ENCODE results near the gene ECE2.

The ECE2 gene

DNA sequence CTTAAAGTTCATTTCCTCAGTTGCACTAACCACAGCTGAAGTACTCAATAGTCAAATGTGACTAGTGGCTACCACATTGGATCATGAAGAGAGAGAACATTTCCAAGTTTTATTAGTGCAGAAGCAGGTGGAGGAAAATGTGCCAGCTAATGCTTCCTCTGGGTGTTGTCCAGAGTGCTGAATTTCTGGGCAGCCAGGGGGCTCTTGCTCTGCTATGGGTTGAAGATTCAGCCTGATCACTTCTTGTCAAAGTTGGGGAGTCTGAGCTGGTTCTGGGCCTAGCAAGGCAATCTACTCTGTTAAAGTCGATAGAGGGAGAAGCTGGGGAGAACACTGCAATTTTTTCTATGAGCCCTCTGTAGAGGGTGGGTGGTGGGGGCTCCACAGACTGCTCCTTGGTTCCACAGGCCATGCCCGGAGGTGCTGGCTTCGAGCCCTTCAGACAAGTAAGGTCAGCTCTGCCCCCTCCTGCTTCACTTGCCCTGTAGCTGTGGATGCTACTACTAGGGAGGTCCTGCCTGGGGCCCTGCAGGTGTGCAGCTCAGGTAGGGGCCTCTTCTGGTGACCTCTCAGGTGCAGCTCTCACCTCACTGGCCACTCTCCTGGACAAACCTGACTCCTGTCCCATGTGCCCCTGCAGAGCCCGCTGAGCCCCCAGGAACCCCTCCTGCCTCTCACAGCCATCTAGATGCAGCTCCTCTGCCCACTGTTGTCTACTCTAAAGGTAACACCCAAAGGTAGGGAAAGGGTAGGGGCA, 35.3 kb upstream of the ECE2 start:
- Histone ChIP-seq H3K4me2 (no peak overlapping the region), H3K9ac (no peak overlapping the region), H3K27ac (no peak overlapping the region), H3K9me3 (no peaks in the 10 kb centered on the region), H3K27me3 (no peaks in the 10 kb centered on the region), H3K4me3 (no peak overlapping the region), H4K20me1 (peaks cover 65% of the 10 kb centered on the region), H3K4me1 (peaks cover 35% of the 10 kb centered on the region), H3K36me3 (peaks cover 45% of the 10 kb centered on the region)
- TF ChIP-seq Cebpa-rat (IDR thresholded peaks at IDR 0.05) = no peak

- Histone ChIP-seq H3K27me3 (no peaks in the 10 kb centered on the region), H3K4me3 (no peak overlapping the region), H4K20me1 (peaks cover 71% of the 10 kb centered on the region), H3K4me2 (no peak overlapping the region), H3K4me1 (peaks cover 30% of the 10 kb centered on the region), H3K27ac (no peak overlapping the region), H3K9me3 (no peaks in the 10 kb centered on the region), H3K9ac (no peak overlapping the region), H3K36me3 (peaks cover 51% of the 10 kb centered on the region)
- no peak for TF ChIP-seq Cebpa-rat (IDR thresholded peaks at IDR 0.05)
Observed at GRCh38 chr3:184241141-184241446, 34.7 kb upstream of the ECE2 start.

GRCh38 chr3:184241447-184242296, 34.1 kb upstream of the ECE2 start:
- Histone ChIP-seq H3K9me3 (no peaks in the 10 kb centered on the region), H3K27me3 (no peaks in the 10 kb centered on the region), H3K4me2 (no peak overlapping the region), H4K20me1 (peaks cover 76% of the 10 kb centered on the region), H3K4me3 (no peak overlapping the region), H3K36me3 (peaks cover 51% of the 10 kb centered on the region), H3K4me1 (peaks cover 24% of the 10 kb centered on the region), H3K9ac (no peak overlapping the region), H3K27ac (no peak overlapping the region)
- TF ChIP-seq Cebpa-rat (IDR thresholded peaks at IDR 0.05) = no peak

DNA sequence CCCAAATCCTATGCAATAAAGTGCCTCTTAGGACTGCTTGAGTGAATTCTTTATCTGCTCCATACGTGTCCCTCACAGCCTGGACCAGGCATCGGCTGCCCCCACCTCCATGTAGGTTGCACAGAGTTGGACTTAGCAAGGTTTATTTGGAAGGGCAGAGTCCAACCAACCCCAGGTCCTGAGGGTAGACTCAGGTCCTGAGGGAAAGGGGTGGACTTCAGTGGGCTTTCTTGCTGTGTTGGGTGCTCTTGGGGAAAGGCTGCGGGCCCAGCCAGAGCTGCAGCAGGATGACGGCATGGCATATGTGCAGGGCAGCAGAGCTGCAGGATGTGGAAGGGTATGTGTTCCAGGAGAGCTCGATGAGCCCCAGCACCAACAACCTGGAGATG, 33.5 kb upstream of the ECE2 start:
- peaks cover 23% of the 10 kb centered on the region for H3K4me1 ChIP-seq
- H3K4me2 ChIP-seq = no peak overlapping the region
- H3K27ac ChIP-seq = no peak overlapping the region
- TF ChIP-seq Cebpa-rat (IDR thresholded peaks at IDR 0.05) = no peak
- H4K20me1 ChIP-seq = peaks cover 81% of the 10 kb centered on the region
- H3K9me3 ChIP-seq = no peaks in the 10 kb centered on the region
- no peak overlapping the region for H3K4me3 ChIP-seq
- H3K36me3 ChIP-seq = peaks cover 55% of the 10 kb centered on the region
- no peaks in the 10 kb centered on the region for H3K27me3 ChIP-seq
- H3K9ac ChIP-seq = no peak overlapping the region

DNA sequence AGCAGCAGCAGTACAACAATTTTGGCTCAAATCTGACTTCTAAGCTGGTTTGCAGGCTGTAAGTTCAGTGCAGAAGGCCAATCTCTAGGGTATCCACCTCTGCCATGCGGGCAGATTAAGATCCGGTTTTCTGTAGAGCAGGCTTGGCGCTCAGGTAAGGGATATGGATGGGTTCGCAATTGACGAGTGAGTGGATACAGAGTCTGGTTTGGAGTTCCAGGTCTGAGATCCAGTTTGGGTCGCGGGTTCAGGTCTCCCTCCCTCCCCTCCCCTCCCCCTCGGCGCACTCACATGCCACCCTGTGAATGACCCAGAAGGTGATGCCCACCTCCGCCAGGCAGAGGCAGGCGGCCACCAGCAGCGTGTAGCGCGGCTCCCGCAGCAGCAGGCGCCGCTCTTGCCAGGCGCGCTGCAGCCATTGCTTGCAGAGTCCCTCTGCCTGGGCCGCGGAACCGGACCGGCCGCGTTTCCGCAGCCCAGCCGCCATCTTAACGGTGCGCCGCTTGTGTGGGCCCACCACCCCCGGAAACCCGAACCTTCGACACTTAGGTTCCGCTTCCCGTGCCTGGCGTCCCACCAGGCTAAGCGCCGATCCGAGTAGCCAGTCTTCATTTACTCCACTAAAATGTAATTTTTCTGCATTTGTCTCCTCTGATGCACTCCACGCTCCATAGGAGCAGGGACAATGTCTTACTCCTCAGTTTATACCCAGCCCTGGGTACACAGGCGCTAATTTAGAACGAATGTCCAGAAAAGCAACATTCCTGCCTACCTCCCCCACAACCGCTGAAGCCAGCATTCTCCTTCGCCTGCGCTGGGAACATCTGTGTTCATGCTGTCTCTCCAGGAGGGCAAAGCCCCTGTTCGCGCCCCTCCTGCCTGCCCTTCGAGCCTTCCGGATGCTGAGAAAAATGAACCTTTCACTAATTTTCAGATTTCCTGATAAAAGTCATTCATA, 27.1 kb upstream of the ECE2 start, which contains the start of gene ALG3:
Gene ALG3 (minus strand): TSS at position 509 of the 958 bp plus-strand sequence. CDS start 22 bp downstream, at position 487.
- no peak for TF ChIP-seq Cebpa-rat (IDR thresholded peaks at IDR 0.05)
- Histone ChIP-seq H3K36me3 (peaks cover 28% of the 10 kb centered on the region), H3K4me2 (peak within 1 kb of the TSS; percentile 88), H3K9ac (peak within 1 kb of the TSS; percentile 92), H3K4me3 (peak within 1 kb of the TSS; percentile 85), H3K27ac (peak within 1 kb of the TSS; percentile 95), H3K27me3 (no peaks in the 10 kb centered on the region), H4K20me1 (peaks cover 67% of the 10 kb centered on the region), H3K4me1 (peaks cover 23% of the 10 kb centered on the region), H3K9me3 (no peaks in the 10 kb centered on the region)

DNA sequence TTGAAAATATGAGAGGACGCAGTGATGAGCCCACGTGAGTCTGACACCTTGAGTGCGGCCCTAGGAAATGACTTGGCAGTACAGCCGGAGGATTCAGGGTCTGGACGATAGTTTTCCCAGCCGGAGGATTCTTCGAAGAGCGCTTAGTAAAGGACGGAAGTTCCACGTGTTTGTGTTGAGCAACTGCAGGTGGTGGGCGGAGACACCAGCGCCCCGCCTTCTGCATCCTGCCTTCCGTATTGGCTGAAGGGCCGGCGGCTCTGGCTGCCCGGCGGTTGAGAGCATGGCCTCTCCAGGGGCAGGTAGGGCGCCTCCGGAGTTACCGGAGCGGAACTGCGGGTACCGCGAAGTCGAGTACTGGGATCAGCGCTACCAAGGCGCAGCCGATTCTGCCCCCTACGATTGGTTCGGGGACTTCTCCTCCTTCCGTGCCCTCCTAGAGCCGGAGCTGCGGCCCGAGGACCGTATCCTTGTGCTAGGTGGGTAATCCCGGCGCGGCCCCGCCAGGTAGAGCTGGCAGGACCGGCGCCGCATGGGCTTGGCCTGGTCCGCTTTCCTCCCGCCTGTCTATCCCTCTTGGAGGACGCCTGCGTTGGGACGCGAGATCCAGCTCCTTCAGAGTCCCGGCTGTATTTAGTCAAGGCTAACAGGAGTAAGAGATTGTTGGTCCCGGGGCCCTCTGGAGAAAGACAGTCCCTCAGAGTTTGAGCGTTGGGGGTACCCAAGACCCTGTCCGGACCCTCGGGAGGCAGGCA, 26.2 kb upstream of the ECE2 start, which contains the start of gene EEF1AKMT4:
Gene EEF1AKMT4 (plus strand): TSS at position 261 of the 755 bp plus-strand sequence. CDS start 23 bp downstream, at position 284.
- peaks cover 67% of the 10 kb centered on the region for H4K20me1 ChIP-seq
- peak within 1 kb of the TSS; percentile 88 for H3K4me2 ChIP-seq
- peaks cover 23% of the 10 kb centered on the region for H3K4me1 ChIP-seq
- TF ChIP-seq Cebpa-rat (IDR thresholded peaks at IDR 0.05) = peak; percentile 98
- peak within 1 kb of the TSS; percentile 92 for H3K9ac ChIP-seq
- H3K27ac ChIP-seq = peak within 1 kb of the TSS; percentile 95
- H3K4me3 ChIP-seq = peak within 1 kb of the TSS; percentile 85
- H3K36me3 ChIP-seq = peaks cover 20% of the 10 kb centered on the region
- H3K27me3 ChIP-seq = no peaks in the 10 kb centered on the region
- H3K9me3 ChIP-seq = no peaks in the 10 kb centered on the region

GRCh38 chr3:184250167-184250828, 25.5 kb upstream of the ECE2 start:
- Histone ChIP-seq H3K4me3 (peak overlapping the region; percentile 85), H3K27me3 (no peaks in the 10 kb centered on the region), H4K20me1 (peaks cover 67% of the 10 kb centered on the region), H3K4me1 (peaks cover 23% of the 10 kb centered on the region), H3K36me3 (peaks cover 13% of the 10 kb centered on the region), H3K27ac (peak overlapping the region; percentile 95), H3K9me3 (no peaks in the 10 kb centered on the region), H3K4me2 (peak overlapping the region; percentile 88), H3K9ac (peak overlapping the region; percentile 92)
- TF ChIP-seq Cebpa-rat (IDR thresholded peaks at IDR 0.05) = no peak

DNA sequence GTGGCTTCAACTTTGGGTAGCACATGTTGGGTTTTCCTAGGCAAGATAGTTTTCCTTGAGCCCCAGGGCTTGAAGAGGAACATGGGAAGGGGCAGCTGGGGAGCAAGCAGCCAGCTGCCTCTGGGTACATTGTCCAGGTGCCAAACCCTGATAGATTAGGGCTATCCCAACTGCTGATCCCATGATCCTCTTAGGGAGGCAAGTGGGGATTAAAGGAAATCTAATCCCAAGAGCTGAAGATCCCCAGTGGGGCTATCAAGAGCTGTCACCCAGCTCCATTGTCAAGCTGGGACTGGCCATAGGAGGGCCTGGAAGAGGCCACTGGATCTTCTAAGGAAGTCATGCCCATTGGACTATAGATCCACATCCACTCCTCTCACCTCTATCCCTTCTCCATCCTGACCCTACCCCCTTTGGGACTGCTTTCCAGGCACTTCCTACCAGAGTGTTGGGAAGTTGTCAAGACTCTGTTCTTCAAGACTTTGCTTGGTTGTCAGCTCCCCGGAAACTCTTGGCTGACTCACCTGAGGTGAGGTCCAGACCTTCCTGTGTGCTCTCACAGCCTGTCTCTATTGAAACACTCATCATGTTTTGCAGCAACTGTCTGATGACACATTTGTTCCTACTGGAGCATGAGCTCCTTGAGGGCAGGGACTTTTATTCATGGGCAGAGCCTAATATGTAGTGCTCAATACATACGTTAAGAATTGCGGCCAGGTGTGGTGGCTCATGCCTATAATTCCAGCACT, 20.4 kb upstream of the ECE2 start:
- Histone ChIP-seq H3K9me3 (no peaks in the 10 kb centered on the region), H3K9ac (no peak overlapping the region), H4K20me1 (peaks cover 98% of the 10 kb centered on the region), H3K27ac (no peak overlapping the region), H3K36me3 (peaks cover 11% of the 10 kb centered on the region), H3K27me3 (peaks cover 27% of the 10 kb centered on the region), H3K4me3 (no peak overlapping the region), H3K4me1 (peaks cover 11% of the 10 kb centered on the region), H3K4me2 (no peak overlapping the region)
- TF ChIP-seq Cebpa-rat (IDR thresholded peaks at IDR 0.05) = no peak
